NB4 (cell line): ENCODE results near the gene MTNR1B.

Experiments used
- MYC ChIP-seq: IDR thresholded peaks from 2 replicates; pipeline ENCODE4 v1.6.1; 2011; ENCODE audit warnings: low read depth, low read length
- POLR2A ChIP-seq: IDR thresholded peaks from 2 replicates; pipeline ENCODE4 v1.6.1; 2011; ENCODE audit warnings: mild to moderate bottlenecking; ENCODE audit not compliant: insufficient read length; ENCODE audit errors: extremely low read depth
- TF ChIP-seq, protein P1 (sequence below): IDR thresholded peaks from one replicate; pipeline ENCODE4 v1.5.1; 2012; ENCODE audit warnings: low read depth, low read length
- TF ChIP-seq, protein P2 (sequence below): IDR thresholded peaks from 2 replicates; pipeline ENCODE4 v1.6.1; 2011; ENCODE audit warnings: low read depth, low read length

DNA sequence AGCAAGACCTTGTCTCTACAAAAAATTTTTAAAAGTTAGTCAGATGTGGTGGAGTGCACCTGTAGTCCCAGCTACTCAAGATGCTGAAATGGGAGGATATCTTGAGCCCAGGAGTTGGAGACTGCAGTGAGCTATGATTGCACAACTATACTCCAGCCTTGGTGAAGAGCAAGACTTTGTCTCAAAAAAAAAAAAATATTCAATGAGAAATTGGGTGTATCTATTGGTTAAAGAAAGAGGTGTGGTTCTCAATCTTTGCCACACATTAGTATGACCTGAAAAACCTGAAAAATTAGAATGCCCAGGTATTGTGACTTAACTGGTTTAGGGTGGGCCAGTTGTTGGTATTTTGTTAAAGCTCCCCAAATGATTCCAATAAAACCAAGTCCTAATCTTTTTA lies 32.4 kb downstream of the MTNR1B start:
- no peak for TF ChIP-seq POLR2A
- TF ChIP-seq, protein P1, sequence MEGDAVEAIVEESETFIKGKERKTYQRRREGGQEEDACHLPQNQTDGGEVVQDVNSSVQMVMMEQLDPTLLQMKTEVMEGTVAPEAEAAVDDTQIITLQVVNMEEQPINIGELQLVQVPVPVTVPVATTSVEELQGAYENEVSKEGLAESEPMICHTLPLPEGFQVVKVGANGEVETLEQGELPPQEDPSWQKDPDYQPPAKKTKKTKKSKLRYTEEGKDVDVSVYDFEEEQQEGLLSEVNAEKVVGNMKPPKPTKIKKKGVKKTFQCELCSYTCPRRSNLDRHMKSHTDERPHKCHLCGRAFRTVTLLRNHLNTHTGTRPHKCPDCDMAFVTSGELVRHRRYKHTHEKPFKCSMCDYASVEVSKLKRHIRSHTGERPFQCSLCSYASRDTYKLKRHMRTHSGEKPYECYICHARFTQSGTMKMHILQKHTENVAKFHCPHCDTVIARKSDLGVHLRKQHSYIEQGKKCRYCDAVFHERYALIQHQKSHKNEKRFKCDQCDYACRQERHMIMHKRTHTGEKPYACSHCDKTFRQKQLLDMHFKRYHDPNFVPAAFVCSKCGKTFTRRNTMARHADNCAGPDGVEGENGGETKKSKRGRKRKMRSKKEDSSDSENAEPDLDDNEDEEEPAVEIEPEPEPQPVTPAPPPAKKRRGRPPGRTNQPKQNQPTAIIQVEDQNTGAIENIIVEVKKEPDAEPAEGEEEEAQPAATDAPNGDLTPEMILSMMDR: no peak
- TF ChIP-seq, protein P2, sequence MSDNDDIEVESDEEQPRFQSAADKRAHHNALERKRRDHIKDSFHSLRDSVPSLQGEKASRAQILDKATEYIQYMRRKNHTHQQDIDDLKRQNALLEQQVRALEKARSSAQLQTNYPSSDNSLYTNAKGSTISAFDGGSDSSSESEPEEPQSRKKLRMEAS: no peak
- TF ChIP-seq MYC: no peak
